Measurements from ENCODE around the gene WASF3.
A peak's percentile ranks its signal among the peaks of the same experiment; 100 is the strongest.

The WASF3 gene

GRCh38 chr13:26718146-26718545, 160.7 kb downstream of the WASF3 start:
- TF ChIP-seq CTCF (IDR thresholded peaks at IDR 0.05; ENCODE audit: borderline replicate concordance, extremely low read depth, low read length, poor library complexity, severe bottlenecking) = no peak
- TF ChIP-seq EZH2 (IDR thresholded peaks at IDR 0.05; ENCODE audit: borderline replicate concordance, low read depth, low read length, severe bottlenecking) = no peak
- Histone ChIP-seq H3K36me3 (ENCODE audit: insufficient read depth, low read length) (no peaks in the 10 kb centered on the region), H3K4me2 (ENCODE audit: insufficient read depth, low read length) (no peak overlapping the region), H3K4me1 (ENCODE audit: insufficient read depth, low read length) (peaks cover 41% of the 10 kb centered on the region), H3K27ac (ENCODE audit: low read length) (no peak overlapping the region; the same call in 1 of the 2 replicates), H3K27me3 (ENCODE audit: insufficient read depth, low read length, poor library complexity) (no peaks in the 10 kb centered on the region), H4K20me1 (ENCODE audit: insufficient read depth, low read length) (no peaks in the 10 kb centered on the region), H3K9me3 (ENCODE audit: insufficient read depth, low read length, severe bottlenecking) (no peaks in the 10 kb centered on the region), H3K9ac (ENCODE audit: low read depth, low read length) (no peak overlapping the region), H2AFZ (ENCODE audit: low read depth, low read length) (no peak overlapping the region), H3K4me3 (ENCODE audit: low read depth in 1 of 2, low read length in 2 of 2) (no peak overlapping the region), H3K79me2 (ENCODE audit: insufficient read depth, low read length) (no peaks in the 10 kb centered on the region)
- DNase-seq = no peak
- no peak for ATAC-seq (ENCODE audit: insufficient read depth, low read depth)

GRCh38 chr13:26718872-26719271, 161.4 kb downstream of the WASF3 start:
- H3K27me3 ChIP-seq (ENCODE audit: insufficient read depth, low read length, poor library complexity) = no peaks in the 10 kb centered on the region
- no peak for DNase-seq
- H3K4me2 ChIP-seq (ENCODE audit: insufficient read depth, low read length) = no peak overlapping the region
- H3K4me3 ChIP-seq (ENCODE audit: low read depth in 1 of 2, low read length in 2 of 2) = no peak overlapping the region
- no peak for TF ChIP-seq EZH2 (IDR thresholded peaks at IDR 0.05; ENCODE audit: borderline replicate concordance, low read depth, low read length, severe bottlenecking)
- TF ChIP-seq CTCF (IDR thresholded peaks at IDR 0.05; ENCODE audit: borderline replicate concordance, extremely low read depth, low read length, poor library complexity, severe bottlenecking) = no peak
- H3K27ac ChIP-seq (ENCODE audit: low read length) = peak overlapping the region; percentile 22
- no peak for ATAC-seq (ENCODE audit: insufficient read depth, low read depth)
- H3K79me2 ChIP-seq (ENCODE audit: insufficient read depth, low read length) = no peaks in the 10 kb centered on the region
- H3K9ac ChIP-seq (ENCODE audit: low read depth, low read length) = no peak overlapping the region
- no peak overlapping the region for H2AFZ ChIP-seq (ENCODE audit: low read depth, low read length)
- H3K36me3 ChIP-seq (ENCODE audit: insufficient read depth, low read length) = no peaks in the 10 kb centered on the region
- no peaks in the 10 kb centered on the region for H3K9me3 ChIP-seq (ENCODE audit: insufficient read depth, low read length, severe bottlenecking)
- no peaks in the 10 kb centered on the region for H4K20me1 ChIP-seq (ENCODE audit: insufficient read depth, low read length)
- H3K4me1 ChIP-seq (ENCODE audit: insufficient read depth, low read length) = peaks cover 41% of the 10 kb centered on the region

- Histone ChIP-seq H2AFZ (ENCODE audit: low read depth, low read length) (no peak overlapping the region), H3K36me3 (ENCODE audit: insufficient read depth, low read length) (no peaks in the 10 kb centered on the region), H3K4me2 (ENCODE audit: insufficient read depth, low read length) (no peak overlapping the region), H3K4me1 (ENCODE audit: insufficient read depth, low read length) (peaks cover 41% of the 10 kb centered on the region), H3K79me2 (ENCODE audit: insufficient read depth, low read length) (no peaks in the 10 kb centered on the region), H3K9ac (ENCODE audit: low read depth, low read length) (no peak overlapping the region), H3K4me3 (ENCODE audit: low read depth in 1 of 2, low read length in 2 of 2) (no peak overlapping the region), H4K20me1 (ENCODE audit: insufficient read depth, low read length) (no peaks in the 10 kb centered on the region), H3K27ac (ENCODE audit: low read length) (peak overlapping the region; percentile 22), H3K27me3 (ENCODE audit: insufficient read depth, low read length, poor library complexity) (no peaks in the 10 kb centered on the region), H3K9me3 (ENCODE audit: insufficient read depth, low read length, severe bottlenecking) (no peaks in the 10 kb centered on the region)
- DNase-seq = peak; percentile 35
- no peak for ATAC-seq (ENCODE audit: insufficient read depth, low read depth)
- TF ChIP-seq EZH2 (IDR thresholded peaks at IDR 0.05; ENCODE audit: borderline replicate concordance, low read depth, low read length, severe bottlenecking) = no peak
- peak; percentile 54 for TF ChIP-seq CTCF (IDR thresholded peaks at IDR 0.05; ENCODE audit: borderline replicate concordance, extremely low read depth, low read length, poor library complexity, severe bottlenecking)
These were observed 162.0 kb downstream of the WASF3 start for GRCh38 chr13:26719356-26719945.

Data from DND-41 (cell line).